Measurements from ENCODE around the gene LMTK2. TPM values are rescaled to one million over a fixed set of nuclear protein-coding genes. Genes with fewer than 3 reads are reported as not detected.

The LMTK2 gene
- total and polyA plus RNA-seq, 2 donors (not counting 1 experiment from before 2014, with no cell fraction given) = 5.2 to 6.9 TPM

DNA sequence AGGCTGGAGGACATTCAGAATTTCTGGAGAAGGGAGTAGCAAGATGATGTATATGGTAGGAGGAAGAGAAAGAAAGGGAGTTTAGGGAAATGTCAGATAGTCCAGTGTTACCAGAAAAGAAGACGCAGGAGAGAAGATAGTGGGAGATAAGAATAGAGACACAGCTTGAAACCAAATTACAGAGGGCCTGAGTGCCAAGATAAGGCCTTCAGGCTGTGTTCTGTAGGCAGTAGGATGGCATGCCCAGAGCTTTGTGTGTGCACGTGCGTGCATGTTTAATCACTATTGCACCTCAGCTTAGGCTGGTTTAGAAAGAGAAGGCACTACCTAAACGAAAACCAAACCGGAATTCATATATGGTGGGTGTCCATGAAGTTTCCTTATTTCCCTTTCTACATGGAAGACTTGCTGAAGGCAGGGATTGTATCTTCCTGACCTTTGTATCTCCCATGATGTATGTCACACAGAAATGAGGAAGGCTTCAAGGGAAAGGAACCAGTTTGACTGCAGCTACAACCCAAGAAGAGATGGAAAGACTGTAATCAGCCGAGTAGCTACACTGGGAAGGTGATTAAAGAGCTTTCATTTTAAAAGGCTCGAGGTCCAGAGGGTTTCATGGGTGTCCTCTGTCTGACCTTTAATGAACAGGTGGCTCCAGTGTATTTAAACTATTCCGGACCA lies 68.7 kb downstream of the LMTK2 start:
- Histone ChIP-seq H4K20me1 (ENCODE audit: control insufficient read depth, extremely low read depth, insufficient read depth, low read length) (no peaks in the 10 kb centered on the region), H2AFZ (ENCODE audit: low read length) (no peak overlapping the region), H3K4me2 (ENCODE audit: extremely low read depth, insufficient read depth, low read length) (no peak overlapping the region), H3K4me3 (replicated peaks in 1 of 4; ENCODE audit: control extremely low read depth in 1 of 4, insufficient read depth in 1 of 4, low read depth in 3 of 4, low read length in 4 of 4) (no peak overlapping the region), H3K27me3 (ENCODE audit: control insufficient read depth, insufficient read depth, low read length) (no peaks in the 10 kb centered on the region), H3K9me3 (ENCODE audit: control insufficient read depth, insufficient read depth, low read depth, low read length) (no peaks in the 10 kb centered on the region), H3K79me2 (ENCODE audit: control insufficient read depth, insufficient read depth, low read length) (no peaks in the 10 kb centered on the region), H3K27ac (ENCODE audit: insufficient read depth, low read length) (no peak overlapping the region), H3K4me1 (ENCODE audit: control insufficient read depth, extremely low read depth, insufficient read depth, low read length) (no peaks in the 10 kb centered on the region), H3K9ac (ENCODE audit: insufficient read depth, low read length) (no peak overlapping the region), H3K36me3 (ENCODE audit: control insufficient read depth, insufficient read depth, low read length) (no peaks in the 10 kb centered on the region)
- TF ChIP-seq, protein P1, sequence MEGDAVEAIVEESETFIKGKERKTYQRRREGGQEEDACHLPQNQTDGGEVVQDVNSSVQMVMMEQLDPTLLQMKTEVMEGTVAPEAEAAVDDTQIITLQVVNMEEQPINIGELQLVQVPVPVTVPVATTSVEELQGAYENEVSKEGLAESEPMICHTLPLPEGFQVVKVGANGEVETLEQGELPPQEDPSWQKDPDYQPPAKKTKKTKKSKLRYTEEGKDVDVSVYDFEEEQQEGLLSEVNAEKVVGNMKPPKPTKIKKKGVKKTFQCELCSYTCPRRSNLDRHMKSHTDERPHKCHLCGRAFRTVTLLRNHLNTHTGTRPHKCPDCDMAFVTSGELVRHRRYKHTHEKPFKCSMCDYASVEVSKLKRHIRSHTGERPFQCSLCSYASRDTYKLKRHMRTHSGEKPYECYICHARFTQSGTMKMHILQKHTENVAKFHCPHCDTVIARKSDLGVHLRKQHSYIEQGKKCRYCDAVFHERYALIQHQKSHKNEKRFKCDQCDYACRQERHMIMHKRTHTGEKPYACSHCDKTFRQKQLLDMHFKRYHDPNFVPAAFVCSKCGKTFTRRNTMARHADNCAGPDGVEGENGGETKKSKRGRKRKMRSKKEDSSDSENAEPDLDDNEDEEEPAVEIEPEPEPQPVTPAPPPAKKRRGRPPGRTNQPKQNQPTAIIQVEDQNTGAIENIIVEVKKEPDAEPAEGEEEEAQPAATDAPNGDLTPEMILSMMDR (conservative IDR thresholded peaks at IDR 0.05 in 1 of 2, IDR thresholded peaks at IDR 0.05 in 1 of 2; ENCODE audit: low read depth in 1 of 2, low read length in 2 of 2) = no peak
- no peak for TF ChIP-seq EZH2 (IDR thresholded peaks at IDR 0.05; ENCODE audit: low read length, missing control alignments)
- DNase-seq (ENCODE audit: low read depth in 2 of 2) = no peak

DNA sequence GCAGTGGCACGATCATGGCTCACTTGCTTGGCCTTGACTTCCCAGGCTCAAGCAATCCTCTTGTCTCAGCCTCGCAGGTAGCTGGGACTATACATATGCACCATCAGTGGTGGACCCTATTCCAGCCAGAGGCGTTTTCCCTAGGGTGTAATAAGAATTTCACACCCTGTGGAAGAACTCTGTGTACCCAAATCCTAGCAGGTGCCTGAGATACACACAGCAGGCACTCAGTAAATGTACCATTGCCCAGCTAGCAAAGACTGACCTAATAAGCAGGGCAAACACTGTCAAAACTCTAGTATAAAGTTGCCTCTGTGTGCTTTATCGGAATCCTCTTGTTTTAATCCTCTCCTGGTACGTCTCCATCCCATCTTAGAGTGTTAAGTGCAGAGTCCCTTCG lies 70.9 kb downstream of the LMTK2 start:
- no peaks in the 10 kb centered on the region for H3K36me3 ChIP-seq (ENCODE audit: control insufficient read depth, insufficient read depth, low read length)
- H3K79me2 ChIP-seq (ENCODE audit: control insufficient read depth, insufficient read depth, low read length) = no peaks in the 10 kb centered on the region
- no peak for DNase-seq (ENCODE audit: low read depth in 2 of 2)
- H3K4me2 ChIP-seq (ENCODE audit: extremely low read depth, insufficient read depth, low read length) = no peak overlapping the region
- no peaks in the 10 kb centered on the region for H4K20me1 ChIP-seq (ENCODE audit: control insufficient read depth, extremely low read depth, insufficient read depth, low read length)
- no peak overlapping the region for H3K4me3 ChIP-seq (replicated peaks in 1 of 4; ENCODE audit: control extremely low read depth in 1 of 4, insufficient read depth in 1 of 4, low read depth in 3 of 4, low read length in 4 of 4)
- H3K9ac ChIP-seq (ENCODE audit: insufficient read depth, low read length) = no peak overlapping the region
- H3K4me1 ChIP-seq (ENCODE audit: control insufficient read depth, extremely low read depth, insufficient read depth, low read length) = no peaks in the 10 kb centered on the region
- no peak overlapping the region for H3K27ac ChIP-seq (ENCODE audit: insufficient read depth, low read length)
- H3K9me3 ChIP-seq (ENCODE audit: control insufficient read depth, insufficient read depth, low read depth, low read length) = no peaks in the 10 kb centered on the region
- H3K27me3 ChIP-seq (ENCODE audit: control insufficient read depth, insufficient read depth, low read length) = no peaks in the 10 kb centered on the region
- no peak for TF ChIP-seq EZH2 (IDR thresholded peaks at IDR 0.05; ENCODE audit: low read length, missing control alignments)
- TF ChIP-seq, protein P1 (conservative IDR thresholded peaks at IDR 0.05 in 1 of 2, IDR thresholded peaks at IDR 0.05 in 1 of 2; ENCODE audit: low read depth in 1 of 2, low read length in 2 of 2) = no peak
- H2AFZ ChIP-seq (ENCODE audit: low read length) = no peak overlapping the region

DNA sequence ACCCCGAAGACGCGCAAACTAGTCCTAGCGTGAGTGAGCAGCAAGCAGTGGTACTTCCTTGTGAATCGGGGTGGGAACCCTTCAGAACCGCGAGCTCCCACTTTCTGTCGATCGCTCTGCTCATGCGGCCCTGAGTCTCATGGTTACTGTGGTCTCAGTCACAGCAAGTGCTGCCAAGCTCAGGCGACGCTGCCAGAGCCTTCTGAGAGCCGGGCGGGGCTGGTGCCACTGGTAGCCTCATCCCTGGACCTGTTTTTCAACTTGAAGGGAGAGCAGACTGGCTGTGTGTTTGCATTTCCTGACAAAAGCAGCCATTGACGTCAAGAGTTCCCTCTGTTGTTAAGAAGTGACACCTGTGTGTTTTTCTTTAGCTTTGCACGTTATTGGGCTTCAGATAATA lies 71.7 kb downstream of the LMTK2 start:
- H4K20me1 ChIP-seq (ENCODE audit: control insufficient read depth, extremely low read depth, insufficient read depth, low read length) = no peaks in the 10 kb centered on the region
- DNase-seq (ENCODE audit: low read depth in 2 of 2) = no peak
- TF ChIP-seq, protein P1 (conservative IDR thresholded peaks at IDR 0.05 in 1 of 2, IDR thresholded peaks at IDR 0.05 in 1 of 2; ENCODE audit: low read depth in 1 of 2, low read length in 2 of 2) = no peak
- no peak for TF ChIP-seq EZH2 (IDR thresholded peaks at IDR 0.05; ENCODE audit: low read length, missing control alignments)
- no peaks in the 10 kb centered on the region for H3K79me2 ChIP-seq (ENCODE audit: control insufficient read depth, insufficient read depth, low read length)
- H3K9me3 ChIP-seq (ENCODE audit: control insufficient read depth, insufficient read depth, low read depth, low read length) = no peaks in the 10 kb centered on the region
- no peaks in the 10 kb centered on the region for H3K27me3 ChIP-seq (ENCODE audit: control insufficient read depth, insufficient read depth, low read length)
- no peak overlapping the region for H3K9ac ChIP-seq (ENCODE audit: insufficient read depth, low read length)
- H3K36me3 ChIP-seq (ENCODE audit: control insufficient read depth, insufficient read depth, low read length) = no peaks in the 10 kb centered on the region
- no peak overlapping the region for H3K4me3 ChIP-seq (replicated peaks in 1 of 4; ENCODE audit: control extremely low read depth in 1 of 4, insufficient read depth in 1 of 4, low read depth in 3 of 4, low read length in 4 of 4)
- H3K27ac ChIP-seq (ENCODE audit: insufficient read depth, low read length) = no peak overlapping the region
- no peak overlapping the region for H2AFZ ChIP-seq (ENCODE audit: low read length)
- no peak overlapping the region for H3K4me2 ChIP-seq (ENCODE audit: extremely low read depth, insufficient read depth, low read length)
- H3K4me1 ChIP-seq (ENCODE audit: control insufficient read depth, extremely low read depth, insufficient read depth, low read length) = no peaks in the 10 kb centered on the region

Data from fibroblast of lung (primary cell).